Fibroblast of pulmonary artery (primary cell): ENCODE results near the gene SHROOM3.
"Not testable (repeated sequence)": the region's sequence is repeated elsewhere in the genome, so short reads cannot be mapped to it uniquely, and the experiment has no call there.

Experiments used
- DNase-seq: peaks from one replicate; pipeline ENCODE4 v3.0.0-alpha.2; 2010; ENCODE audit warnings: low read depth
- H3K4me3 ChIP-seq: replicated peaks from 2 replicates; pipeline ENCODE4 v1.5.1; 2011; ENCODE audit warnings: low read depth, mild to moderate bottlenecking, control low read depth, low read length, moderate library complexity
- TF ChIP-seq, protein P1 (sequence below): IDR thresholded peaks from 2 replicates; pipeline ENCODE4 v1.5.1; 2011; ENCODE audit warnings: mild to moderate bottlenecking, control low read depth, low read length, inconsistent platforms; ENCODE audit errors: missing control alignments

Gene SHROOM3

DNA sequence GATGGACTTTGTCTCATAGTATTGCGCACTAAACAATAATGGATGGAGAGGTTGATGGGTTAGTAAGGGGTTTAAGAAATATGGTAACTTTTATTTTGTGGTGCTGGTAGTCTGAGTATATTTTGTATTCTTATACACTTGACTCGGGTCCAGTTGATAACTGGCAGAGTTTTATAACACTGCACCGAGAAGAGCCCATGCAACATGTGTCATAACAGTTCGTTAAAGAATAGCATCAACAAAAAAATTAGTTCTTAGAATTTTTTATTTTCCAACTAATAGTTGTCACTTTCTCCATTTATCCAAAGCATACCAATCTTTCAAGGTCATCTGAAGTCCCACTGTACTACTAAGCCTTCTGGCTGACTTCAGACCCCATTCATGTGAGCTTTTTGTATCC, 287.8 kb downstream of the SHROOM3 start:
- no peak overlapping the region for H3K4me3 ChIP-seq
- DNase-seq: no peak
- TF ChIP-seq, protein P1, sequence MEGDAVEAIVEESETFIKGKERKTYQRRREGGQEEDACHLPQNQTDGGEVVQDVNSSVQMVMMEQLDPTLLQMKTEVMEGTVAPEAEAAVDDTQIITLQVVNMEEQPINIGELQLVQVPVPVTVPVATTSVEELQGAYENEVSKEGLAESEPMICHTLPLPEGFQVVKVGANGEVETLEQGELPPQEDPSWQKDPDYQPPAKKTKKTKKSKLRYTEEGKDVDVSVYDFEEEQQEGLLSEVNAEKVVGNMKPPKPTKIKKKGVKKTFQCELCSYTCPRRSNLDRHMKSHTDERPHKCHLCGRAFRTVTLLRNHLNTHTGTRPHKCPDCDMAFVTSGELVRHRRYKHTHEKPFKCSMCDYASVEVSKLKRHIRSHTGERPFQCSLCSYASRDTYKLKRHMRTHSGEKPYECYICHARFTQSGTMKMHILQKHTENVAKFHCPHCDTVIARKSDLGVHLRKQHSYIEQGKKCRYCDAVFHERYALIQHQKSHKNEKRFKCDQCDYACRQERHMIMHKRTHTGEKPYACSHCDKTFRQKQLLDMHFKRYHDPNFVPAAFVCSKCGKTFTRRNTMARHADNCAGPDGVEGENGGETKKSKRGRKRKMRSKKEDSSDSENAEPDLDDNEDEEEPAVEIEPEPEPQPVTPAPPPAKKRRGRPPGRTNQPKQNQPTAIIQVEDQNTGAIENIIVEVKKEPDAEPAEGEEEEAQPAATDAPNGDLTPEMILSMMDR: no peak

DNA sequence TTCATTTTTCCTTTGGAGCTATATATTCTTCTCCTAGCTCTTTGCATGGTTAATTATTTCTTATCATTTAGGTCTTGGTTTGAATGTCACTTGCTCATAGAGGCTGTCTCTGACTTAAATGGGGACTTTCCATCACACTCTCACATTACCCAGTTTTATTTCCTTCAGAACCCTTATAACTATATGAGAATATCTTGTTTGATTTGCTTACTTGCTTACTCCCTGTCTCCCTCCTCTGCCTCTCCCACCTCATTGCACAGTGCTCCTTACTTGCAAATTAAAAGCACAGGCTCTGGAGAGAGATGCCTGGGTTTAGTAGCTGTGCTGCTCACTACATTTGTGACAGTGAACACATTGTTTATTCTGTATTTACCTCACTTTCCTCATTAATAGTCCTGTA, 288.3 kb downstream of the SHROOM3 start:
- TF ChIP-seq, protein P1: peak; percentile 32
- DNase-seq: peak; percentile 51
- H3K4me3 ChIP-seq: no peak overlapping the region

DNA sequence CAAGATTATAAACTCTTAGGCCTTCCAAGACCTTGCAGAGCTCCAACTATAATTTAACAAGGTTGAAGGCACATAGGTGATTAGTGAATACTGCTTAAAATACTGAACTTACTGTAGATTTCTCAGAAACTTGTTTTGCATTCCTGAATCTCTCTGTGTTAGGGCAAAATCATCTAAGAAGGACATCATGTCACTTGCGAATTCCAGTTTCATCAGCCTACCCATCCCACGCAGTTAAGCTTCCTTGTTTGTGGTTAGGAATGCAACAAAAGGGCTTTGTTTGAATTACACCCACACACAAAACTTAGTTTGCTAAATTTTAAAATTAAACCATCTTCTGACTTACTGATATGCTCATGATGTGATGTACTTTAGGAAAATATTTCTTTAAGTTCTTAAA, 288.9 kb downstream of the SHROOM3 start:
- DNase-seq: peak; percentile 95
- TF ChIP-seq, protein P1: no peak
- no peak overlapping the region for H3K4me3 ChIP-seq

DNA sequence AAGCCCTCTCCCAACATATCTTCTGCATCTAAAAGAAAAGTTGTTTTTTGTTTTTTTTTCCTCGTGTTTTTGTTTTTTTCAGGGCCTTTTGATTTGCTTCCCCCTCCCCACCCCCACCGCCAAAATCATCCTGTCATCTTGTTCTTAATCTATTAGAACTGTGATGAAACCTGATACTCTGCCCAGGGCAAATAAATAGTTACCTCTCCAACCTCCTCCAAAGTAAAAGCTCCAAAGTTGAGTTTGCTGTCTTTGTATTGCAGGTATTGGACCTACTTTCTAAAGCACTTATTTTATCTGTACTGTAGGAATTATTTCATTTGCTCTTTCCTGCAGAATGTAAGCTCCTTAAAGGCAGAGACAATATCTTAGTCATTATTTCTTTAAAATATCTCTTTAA, 290.0 kb downstream of the SHROOM3 start:
- no peak for DNase-seq
- TF ChIP-seq, protein P1: no peak
- H3K4me3 ChIP-seq: no peak overlapping the region

DNA sequence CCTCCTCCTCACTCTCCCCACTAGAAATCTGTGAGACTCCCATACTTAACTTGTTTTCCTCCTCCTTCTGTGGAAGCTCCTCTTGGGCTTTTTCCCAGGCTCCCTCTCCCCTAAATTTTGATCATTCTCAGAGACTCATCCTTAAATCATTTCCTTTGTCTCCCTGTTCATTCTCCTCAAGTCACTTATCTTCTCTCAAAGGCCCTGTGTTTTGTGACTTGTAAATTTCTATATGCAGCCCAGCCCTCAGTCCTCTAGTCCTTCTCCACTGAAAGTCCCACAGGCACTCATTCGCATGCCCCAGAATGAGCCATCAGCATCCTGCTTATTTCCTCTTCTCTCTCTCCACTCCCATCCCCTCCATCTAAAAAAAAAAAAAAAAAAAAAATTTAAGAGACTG, 291.1 kb downstream of the SHROOM3 start:
- H3K4me3 ChIP-seq: no peak overlapping the region
- DNase-seq: peak; percentile 23
- TF ChIP-seq, protein P1: no peak

DNA sequence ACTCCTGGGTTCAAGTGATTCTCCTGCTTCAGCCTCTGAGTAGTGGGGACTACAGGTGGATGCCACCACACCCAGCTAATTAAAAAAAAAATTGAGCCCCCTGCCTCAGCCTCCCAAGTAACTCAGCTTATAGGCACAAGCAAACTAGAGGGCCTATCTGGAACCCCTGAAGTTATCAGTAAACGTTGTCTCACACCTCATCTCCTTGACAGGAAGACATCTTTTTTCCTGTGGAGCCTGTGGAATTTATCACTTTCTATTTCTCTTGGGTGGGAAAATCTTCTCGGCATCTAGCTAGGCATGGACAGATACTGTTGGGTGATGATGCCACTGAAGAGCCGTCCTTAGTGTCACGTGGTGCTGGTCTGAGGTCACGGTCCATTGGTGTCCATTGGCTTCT, 291.6 kb downstream of the SHROOM3 start:
- TF ChIP-seq, protein P1: no peak
- no peak for DNase-seq

DNA sequence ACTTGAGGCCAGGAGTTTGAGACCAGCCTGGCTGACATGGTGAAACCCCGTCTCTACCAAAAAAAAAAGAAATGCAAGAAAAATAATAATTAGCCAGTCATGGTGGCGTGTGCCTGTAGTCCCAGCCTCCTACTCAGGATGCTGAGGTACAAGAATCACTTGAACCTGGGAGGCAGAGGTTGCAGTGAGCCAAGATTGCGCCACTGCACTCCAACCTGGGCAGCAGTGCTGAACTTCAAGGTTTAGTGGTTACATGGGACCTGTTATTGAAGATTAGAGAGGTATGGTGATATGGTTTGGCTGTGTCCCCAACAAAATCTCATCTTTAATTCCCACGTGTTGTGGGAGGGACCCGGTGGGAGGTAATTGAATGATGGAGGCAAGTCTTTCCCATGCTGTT, 292.9 kb downstream of the SHROOM3 start:
- not testable (repeated sequence) for H3K4me3 ChIP-seq, DNase-seq

More for the DNA sequence above, 291.6 kb downstream of the SHROOM3 start:
- no peak overlapping the region for H3K4me3 ChIP-seq
